ENCODE results near the gene CDK5. TPM values are rescaled to one million over a fixed set of nuclear protein-coding genes. Genes with fewer than 3 reads are reported as not detected.
A peak's percentile ranks its signal among the peaks of the same experiment; 100 is the strongest.

Gene CDK5
- total and polyA plus RNA-seq, 9 of the 15 experiments (the other 6 are each of a cell fraction or from before 2014, with no cell fraction given) = 3.2 to 38.0 (median 27.5) TPM

- TF ChIP-seq, protein P1, sequence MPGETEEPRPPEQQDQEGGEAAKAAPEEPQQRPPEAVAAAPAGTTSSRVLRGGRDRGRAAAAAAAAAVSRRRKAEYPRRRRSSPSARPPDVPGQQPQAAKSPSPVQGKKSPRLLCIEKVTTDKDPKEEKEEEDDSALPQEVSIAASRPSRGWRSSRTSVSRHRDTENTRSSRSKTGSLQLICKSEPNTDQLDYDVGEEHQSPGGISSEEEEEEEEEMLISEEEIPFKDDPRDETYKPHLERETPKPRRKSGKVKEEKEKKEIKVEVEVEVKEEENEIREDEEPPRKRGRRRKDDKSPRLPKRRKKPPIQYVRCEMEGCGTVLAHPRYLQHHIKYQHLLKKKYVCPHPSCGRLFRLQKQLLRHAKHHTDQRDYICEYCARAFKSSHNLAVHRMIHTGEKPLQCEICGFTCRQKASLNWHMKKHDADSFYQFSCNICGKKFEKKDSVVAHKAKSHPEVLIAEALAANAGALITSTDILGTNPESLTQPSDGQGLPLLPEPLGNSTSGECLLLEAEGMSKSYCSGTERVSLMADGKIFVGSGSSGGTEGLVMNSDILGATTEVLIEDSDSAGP (CRISPR knock-in tag; IDR thresholded peaks at IDR 0.05) = peak; percentile 64; the same call in 1 of the 2 replicates
- TF ChIP-seq ZNF766 (CRISPR knock-in tag; conservative IDR thresholded peaks at IDR 0.05) = peak; percentile 93
- TF ChIP-seq ZNF717 (CRISPR knock-in tag; IDR thresholded peaks at IDR 0.05) = no peak
- TF ChIP-seq XRCC4 (IDR thresholded peaks at IDR 0.05; ENCODE audit: extremely low read depth, insufficient read depth, insufficient read length) = no peak
- no peak for TF ChIP-seq ZNF699 (CRISPR knock-in tag; IDR thresholded peaks at IDR 0.05; ENCODE audit: insufficient replicate concordance)
- TF ChIP-seq PHB2 (IDR thresholded peaks at IDR 0.05; ENCODE audit: low read depth) = 0 out of 2 replicates have a peak, but pooled peaks have one; percentile 44
- peak; percentile 64; the same call in 1 of the 2 replicates for TF ChIP-seq ETV5 (CRISPR knock-in tag; IDR thresholded peaks at IDR 0.05; ENCODE audit: low read depth)
- peak; percentile 84 for TF ChIP-seq GABPB1 (CRISPR knock-in tag; IDR thresholded peaks at IDR 0.05)
- TF ChIP-seq MBD1 (CRISPR knock-in tag; IDR thresholded peaks at IDR 0.05) = no peak
- TF ChIP-seq BMI1 (IDR thresholded peaks at IDR 0.05; ENCODE audit: low read length) = peak; percentile 69; the same call in 1 of the 2 replicates
- TF ChIP-seq RBM22 (IDR thresholded peaks at IDR 0.05; ENCODE audit: low read depth, low read length, poor library complexity, severe bottlenecking) = peak; percentile 21
- TF ChIP-seq, protein P2, sequence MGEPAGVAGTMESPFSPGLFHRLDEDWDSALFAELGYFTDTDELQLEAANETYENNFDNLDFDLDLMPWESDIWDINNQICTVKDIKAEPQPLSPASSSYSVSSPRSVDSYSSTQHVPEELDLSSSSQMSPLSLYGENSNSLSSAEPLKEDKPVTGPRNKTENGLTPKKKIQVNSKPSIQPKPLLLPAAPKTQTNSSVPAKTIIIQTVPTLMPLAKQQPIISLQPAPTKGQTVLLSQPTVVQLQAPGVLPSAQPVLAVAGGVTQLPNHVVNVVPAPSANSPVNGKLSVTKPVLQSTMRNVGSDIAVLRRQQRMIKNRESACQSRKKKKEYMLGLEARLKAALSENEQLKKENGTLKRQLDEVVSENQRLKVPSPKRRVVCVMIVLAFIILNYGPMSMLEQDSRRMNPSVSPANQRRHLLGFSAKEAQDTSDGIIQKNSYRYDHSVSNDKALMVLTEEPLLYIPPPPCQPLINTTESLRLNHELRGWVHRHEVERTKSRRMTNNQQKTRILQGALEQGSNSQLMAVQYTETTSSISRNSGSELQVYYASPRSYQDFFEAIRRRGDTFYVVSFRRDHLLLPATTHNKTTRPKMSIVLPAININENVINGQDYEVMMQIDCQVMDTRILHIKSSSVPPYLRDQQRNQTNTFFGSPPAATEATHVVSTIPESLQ (CRISPR knock-in tag; IDR thresholded peaks at IDR 0.05) = peak; percentile 72; the same call in 1 of the 2 replicates
- TF ChIP-seq CREB1 (IDR thresholded peaks at IDR 0.05) = peak; percentile 80
- peak; percentile 88 for TF ChIP-seq CREB1 (CRISPR knock-in tag; IDR thresholded peaks at IDR 0.05)
- no peak for TF ChIP-seq GATAD2A (IDR thresholded peaks at IDR 0.05)
- TF ChIP-seq PTTG1 (tag; IDR thresholded peaks at IDR 0.05; ENCODE audit: low read depth) = no peak
- TF ChIP-seq ZNF354B (CRISPR knock-in tag; IDR thresholded peaks at IDR 0.05) = no peak
- TF ChIP-seq, protein P3, sequence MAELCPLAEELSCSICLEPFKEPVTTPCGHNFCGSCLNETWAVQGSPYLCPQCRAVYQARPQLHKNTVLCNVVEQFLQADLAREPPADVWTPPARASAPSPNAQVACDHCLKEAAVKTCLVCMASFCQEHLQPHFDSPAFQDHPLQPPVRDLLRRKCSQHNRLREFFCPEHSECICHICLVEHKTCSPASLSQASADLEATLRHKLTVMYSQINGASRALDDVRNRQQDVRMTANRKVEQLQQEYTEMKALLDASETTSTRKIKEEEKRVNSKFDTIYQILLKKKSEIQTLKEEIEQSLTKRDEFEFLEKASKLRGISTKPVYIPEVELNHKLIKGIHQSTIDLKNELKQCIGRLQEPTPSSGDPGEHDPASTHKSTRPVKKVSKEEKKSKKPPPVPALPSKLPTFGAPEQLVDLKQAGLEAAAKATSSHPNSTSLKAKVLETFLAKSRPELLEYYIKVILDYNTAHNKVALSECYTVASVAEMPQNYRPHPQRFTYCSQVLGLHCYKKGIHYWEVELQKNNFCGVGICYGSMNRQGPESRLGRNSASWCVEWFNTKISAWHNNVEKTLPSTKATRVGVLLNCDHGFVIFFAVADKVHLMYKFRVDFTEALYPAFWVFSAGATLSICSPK (IDR thresholded peaks at IDR 0.05; ENCODE audit: borderline replicate concordance) = no peak
- no peak for TF ChIP-seq ZSCAN29 (IDR thresholded peaks at IDR 0.05)
- peak; percentile 38 for TF ChIP-seq DACH1 (IDR thresholded peaks at IDR 0.05; ENCODE audit: partially characterized antibody)
- TF ChIP-seq ASH1L (IDR thresholded peaks at IDR 0.05; ENCODE audit: borderline replicate concordance, low read depth, partially characterized antibody) = peak; percentile 99
- TF ChIP-seq MCM3 (IDR thresholded peaks at IDR 0.05) = no peak
- 0 out of 2 replicates have a peak, but pooled peaks have one; percentile 6 for TF ChIP-seq ZNF24 (IDR thresholded peaks at IDR 0.05)
Measured at GRCh38 chr7:151028131-151028947, 29.4 kb downstream of the CDK5 start, which contains the start of gene ABCB8 (continued).

Measured in K562 (cell line).